Activated naive CD4-positive, alpha-beta T cell treated with anti-CD3 and anti-CD28 coated beads for 36 hours (primary cell): Measurements from ENCODE around the gene FCHSD2. TPM values are rescaled to one million over a fixed set of nuclear protein-coding genes. Genes with fewer than 3 reads are reported as not detected.
A peak's percentile ranks its signal among the peaks of the same experiment; 100 is the strongest.
"Not testable (repeated sequence)": the region's sequence is repeated elsewhere in the genome, so short reads cannot be mapped to it uniquely, and the experiment has no call there.

Experiments
- CTCF ChIA-PET: fragments of 350-600 bp; sonication (Branson Sonifier 250); formaldehyde crosslinking; loops from one replicate; lab custom pipeline; 2021; ENCODE audit warnings: antibody characterized with exemption; lab: Charles Lee
- DNase-seq: peaks from one replicate; pipeline ENCODE4 v3.0.0-alpha.2; 2020
- H3K27ac Mint-ChIP-seq: one replicate; pipeline ENCODE4 v1.8.0; 2021; ENCODE audit warnings: mild to moderate bottlenecking, mixed read lengths
- H3K27me3 Mint-ChIP-seq: one replicate; pipeline ENCODE4 v1.8.0; 2021; ENCODE audit warnings: low read depth, mixed read lengths
- H3K36me3 Mint-ChIP-seq: one replicate; pipeline ENCODE4 v1.8.0; 2021; ENCODE audit warnings: low read depth, mixed read lengths
- H3K4me1 Mint-ChIP-seq: one replicate; pipeline ENCODE4 v1.8.0; 2021; ENCODE audit warnings: low read depth, mixed read lengths
- H3K4me3 Mint-ChIP-seq: one replicate; pipeline ENCODE4 v1.8.0; 2021; ENCODE audit warnings: mild to moderate bottlenecking, moderate library complexity, mixed read lengths
- H3K9me3 Mint-ChIP-seq: one replicate; pipeline ENCODE4 v1.8.0; 2021; ENCODE audit warnings: mixed read lengths
- intact Hi-C: fragments of 100-400 bp; cut with micrococcal nuclease; formaldehyde crosslinking; loops from one replicate; pipeline ENCODE4 v1.15.1; 2023
- total RNA-seq, 2 experiments: library from RNA; stranded (reverse); gene quantifications; one replicate each; pipeline ENCODE4 v1.2.3, GENCODE V29; 2021

Gene FCHSD2
- total RNA-seq, 2 experiments from 2014 or later: 31.1 to 36.8 TPM

DNA sequence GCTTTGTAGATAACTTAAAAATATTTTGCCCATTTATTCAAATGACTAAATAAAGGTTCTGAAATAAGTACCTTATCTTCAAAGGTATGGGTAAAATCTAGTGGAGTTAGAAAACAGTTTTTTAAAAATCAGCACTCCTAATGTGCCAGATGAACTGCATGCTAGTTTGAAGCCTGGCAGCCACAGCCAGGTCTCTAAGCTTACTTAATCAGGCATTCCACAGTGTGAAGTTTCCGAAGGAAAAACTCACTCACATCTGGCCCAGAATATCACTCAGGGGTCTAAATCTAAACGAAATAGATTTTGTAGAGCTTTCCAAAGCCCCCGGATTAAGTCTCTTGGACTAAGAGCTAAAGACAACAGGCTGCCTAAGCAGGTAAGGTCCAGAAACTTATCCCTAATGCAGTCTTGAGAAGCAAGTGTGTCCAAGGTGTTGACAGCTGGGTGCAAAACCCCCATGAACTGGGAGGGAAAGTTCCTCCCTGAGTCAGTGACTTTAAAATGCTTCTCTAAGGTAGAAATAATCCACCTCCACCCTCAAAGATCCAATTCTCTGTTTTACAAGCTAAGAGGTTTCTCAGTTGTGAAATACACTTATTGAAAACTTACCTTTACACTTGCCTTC is 157.6 kb downstream of the FCHSD2 start:
- H3K4me3 Mint-ChIP-seq: no peak overlapping the region
- CTCF ChIA-PET: no interaction called here

GRCh38 chr11:72983560-72983959 is 158.6 kb downstream of the FCHSD2 start:
- peaks cover 20% of the 10 kb centered on the region for H3K36me3 Mint-ChIP-seq
- H3K4me1 Mint-ChIP-seq: peaks cover 12% of the 10 kb centered on the region
- DNase-seq: no peak
- no peak overlapping the region for H3K4me3 Mint-ChIP-seq
- intact Hi-C loops: no loop called here
- H3K27ac Mint-ChIP-seq: no peak overlapping the region
- peaks cover under 1% of the 10 kb centered on the region for H3K9me3 Mint-ChIP-seq
- CTCF ChIA-PET: no interaction called here
- no peaks in the 10 kb centered on the region for H3K27me3 Mint-ChIP-seq

More for the DNA sequence above, 157.6 kb downstream of the FCHSD2 start:
- Mint-ChIP-seq H3K27me3 (no peaks in the 10 kb centered on the region), H3K27ac (no peak overlapping the region), H3K9me3 (no peaks in the 10 kb centered on the region), H3K36me3 (peaks cover 14% of the 10 kb centered on the region), H3K4me1 (peaks cover 12% of the 10 kb centered on the region)
- DNase-seq: no peak
- intact Hi-C loops: no loop called here

DNA sequence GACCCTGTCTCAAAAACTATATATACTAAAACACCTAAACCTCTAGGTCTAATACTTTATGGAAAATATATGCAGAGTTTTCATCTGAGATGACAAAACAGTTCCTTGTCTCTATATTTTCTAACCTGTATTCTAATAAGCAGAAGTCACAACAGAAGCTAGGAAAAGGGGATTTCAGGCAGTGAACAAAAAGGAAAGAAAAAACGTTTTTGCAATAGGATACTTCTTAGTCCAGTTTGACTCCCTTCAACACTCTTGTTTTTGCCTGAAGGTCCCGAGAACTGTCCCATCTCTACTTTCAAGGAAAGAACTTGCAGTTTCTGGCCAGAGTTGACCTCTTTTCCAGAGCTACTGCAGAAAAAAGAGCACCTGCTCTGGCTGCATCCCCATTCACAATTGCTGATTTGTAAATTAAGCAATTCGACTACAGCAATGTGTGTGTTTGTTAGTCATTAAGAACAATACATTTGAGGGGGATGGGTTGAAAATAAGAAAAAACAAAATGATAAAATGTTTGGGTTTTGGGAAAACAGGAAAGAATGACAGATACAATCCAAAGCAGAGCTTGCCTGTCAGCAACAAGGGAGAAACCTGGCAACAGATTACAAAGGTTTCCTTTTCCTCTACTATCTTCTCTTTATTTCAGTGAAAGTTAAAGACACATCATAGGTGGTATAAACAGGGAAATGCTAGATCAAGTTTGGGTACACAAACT is 160.0 kb downstream of the FCHSD2 start:
- Mint-ChIP-seq H3K4me3 (no peak overlapping the region), H3K36me3 (peaks cover 24% of the 10 kb centered on the region), H3K4me1 (peaks cover 12% of the 10 kb centered on the region), H3K9me3 (peaks cover 2% of the 10 kb centered on the region), H3K27ac (no peak overlapping the region), H3K27me3 (no peaks in the 10 kb centered on the region)
- DNase-seq: no peak
- intact Hi-C loops: no loop called here
- CTCF ChIA-PET: interaction anchor here (0.6 kb wide), 1 partner anchor 664 kb away, joined by 3 read pairs; no protein-coding TSS in a partner anchor

- peaks cover 6% of the 10 kb centered on the region for H3K9me3 Mint-ChIP-seq
- peaks cover 28% of the 10 kb centered on the region for H3K36me3 Mint-ChIP-seq
- intact Hi-C loops: no loop called here
- H3K4me1 Mint-ChIP-seq: peaks cover 17% of the 10 kb centered on the region
- no peaks in the 10 kb centered on the region for H3K27me3 Mint-ChIP-seq
- DNase-seq: no peak
- H3K4me3 Mint-ChIP-seq: no peak overlapping the region
- CTCF ChIA-PET: interaction anchor here (0.5 kb wide), 1 partner anchor 131 kb away, joined by 3 read pairs; no protein-coding TSS in a partner anchor
- no peak overlapping the region for H3K27ac Mint-ChIP-seq
These were observed 161.0 kb downstream of the FCHSD2 start for GRCh38 chr11:72981080-72981479.

DNA sequence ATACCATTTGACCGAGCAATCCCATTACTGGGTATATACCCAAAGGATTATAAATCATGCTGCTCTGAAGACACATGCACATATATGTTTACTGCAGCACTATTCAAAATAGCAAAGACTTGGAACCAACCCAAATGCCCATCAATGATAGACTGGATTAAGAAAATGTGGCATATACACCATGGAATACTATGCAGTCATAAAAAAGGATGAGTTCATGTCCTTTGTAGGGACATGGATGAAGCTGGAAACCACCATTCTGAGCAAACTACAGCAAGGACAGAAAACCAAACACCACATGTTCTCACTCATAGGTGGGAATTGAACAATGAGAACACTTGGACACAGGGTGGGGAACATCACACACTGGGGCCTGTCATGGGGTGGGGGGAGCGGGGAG is 164.3 kb downstream of the FCHSD2 start:
- H3K4me3 Mint-ChIP-seq, DNase-seq, intact Hi-C loops, CTCF ChIA-PET, H3K27me3 Mint-ChIP-seq, H3K27ac Mint-ChIP-seq, H3K9me3 Mint-ChIP-seq: not testable (repeated sequence)
- Mint-ChIP-seq H3K36me3 (peaks cover 30% of the 10 kb centered on the region), H3K4me1 (peaks cover 22% of the 10 kb centered on the region)

DNA sequence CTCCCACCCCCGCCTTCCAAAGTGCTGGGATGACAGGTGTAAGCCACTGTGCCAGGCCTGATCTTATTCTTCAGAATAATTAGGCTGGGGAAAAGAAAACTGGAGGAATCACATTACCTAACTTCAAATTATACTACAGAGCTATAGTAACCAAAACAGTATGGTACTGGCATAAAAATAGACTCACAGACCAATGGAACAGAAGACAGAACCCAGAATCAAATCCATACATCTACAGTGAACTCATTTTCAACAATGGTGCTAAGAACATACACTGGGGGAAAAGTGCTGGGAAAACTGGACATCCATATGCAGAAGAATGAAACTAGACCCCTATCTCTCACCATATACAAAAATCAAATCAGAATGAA is 165.6 kb downstream of the FCHSD2 start:
- H3K27me3 Mint-ChIP-seq, intact Hi-C loops, H3K27ac Mint-ChIP-seq, H3K9me3 Mint-ChIP-seq, DNase-seq, H3K4me3 Mint-ChIP-seq: not testable (repeated sequence)
- CTCF ChIA-PET: interaction anchor here (0.6 kb wide), 1 partner anchor 208 kb away, joined by 3 read pairs; no protein-coding TSS in a partner anchor
- Mint-ChIP-seq H3K4me1 (peaks cover 20% of the 10 kb centered on the region), H3K36me3 (peaks cover 29% of the 10 kb centered on the region)

DNA sequence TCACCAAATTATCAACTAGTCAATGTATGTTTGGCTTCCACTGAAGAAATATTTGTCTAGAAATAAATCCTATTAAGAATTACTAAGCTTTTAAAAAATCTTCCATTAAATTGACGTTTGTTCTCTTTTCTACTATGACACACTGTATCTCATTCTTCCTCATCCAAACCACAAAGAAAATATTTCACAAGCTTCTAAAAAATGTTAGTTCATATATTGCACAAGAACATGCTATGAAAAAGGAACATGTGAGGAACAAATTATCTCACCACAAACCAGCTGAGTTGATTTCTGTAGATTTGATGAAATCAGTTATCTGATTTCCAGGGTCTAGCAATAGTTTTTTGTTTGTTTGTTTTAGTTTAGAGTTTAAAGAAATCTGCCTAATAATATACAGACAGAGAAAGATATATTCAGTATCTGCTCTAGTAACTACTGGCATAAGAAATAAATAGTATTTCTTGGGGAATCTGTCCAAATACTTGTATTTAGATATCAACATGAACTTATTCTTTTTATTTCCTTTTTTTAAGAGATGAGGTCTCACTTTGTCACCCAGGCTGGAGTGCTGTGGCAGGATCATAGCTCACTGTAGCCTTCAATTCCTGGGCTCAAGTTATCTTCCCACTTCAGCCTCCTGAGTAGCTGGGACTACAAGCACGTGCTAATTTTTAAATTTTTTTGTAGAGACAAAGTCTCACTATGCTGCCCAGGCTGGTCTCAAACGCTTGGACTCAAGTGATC is 166.2 kb downstream of the FCHSD2 start:
- Mint-ChIP-seq H3K27ac (peak overlapping the region; percentile 9), H3K4me1 (peaks cover 19% of the 10 kb centered on the region)

GRCh38 chr11:72974487-72975205 is 167.5 kb downstream of the FCHSD2 start:
- H3K4me3 Mint-ChIP-seq: no peak overlapping the region
- CTCF ChIA-PET: interaction anchor here (0.7 kb wide), 1 partner anchor 179 kb away, joined by 3 read pairs; no protein-coding TSS in a partner anchor
- H3K4me1 Mint-ChIP-seq: peaks cover 30% of the 10 kb centered on the region
- intact Hi-C loops: no loop called here
- DNase-seq: no peak
- no peaks in the 10 kb centered on the region for H3K27me3 Mint-ChIP-seq
- H3K27ac Mint-ChIP-seq: no peak overlapping the region
- peaks cover 6% of the 10 kb centered on the region for H3K9me3 Mint-ChIP-seq
- H3K36me3 Mint-ChIP-seq: peaks cover 23% of the 10 kb centered on the region

More for the DNA sequence above, 166.2 kb downstream of the FCHSD2 start:
- no peak for DNase-seq
- CTCF ChIA-PET: interaction anchor here (0.6 to 0.7 kb wide), 2 partner anchors 178 to 208 kb away, joined by 3 read pairs; no protein-coding TSS in a partner anchor
- Mint-ChIP-seq H3K27me3 (no peaks in the 10 kb centered on the region), H3K4me3 (no peak overlapping the region), H3K36me3 (peaks cover 29% of the 10 kb centered on the region), H3K9me3 (peaks cover 6% of the 10 kb centered on the region)
- intact Hi-C loops: no loop called here

DNA sequence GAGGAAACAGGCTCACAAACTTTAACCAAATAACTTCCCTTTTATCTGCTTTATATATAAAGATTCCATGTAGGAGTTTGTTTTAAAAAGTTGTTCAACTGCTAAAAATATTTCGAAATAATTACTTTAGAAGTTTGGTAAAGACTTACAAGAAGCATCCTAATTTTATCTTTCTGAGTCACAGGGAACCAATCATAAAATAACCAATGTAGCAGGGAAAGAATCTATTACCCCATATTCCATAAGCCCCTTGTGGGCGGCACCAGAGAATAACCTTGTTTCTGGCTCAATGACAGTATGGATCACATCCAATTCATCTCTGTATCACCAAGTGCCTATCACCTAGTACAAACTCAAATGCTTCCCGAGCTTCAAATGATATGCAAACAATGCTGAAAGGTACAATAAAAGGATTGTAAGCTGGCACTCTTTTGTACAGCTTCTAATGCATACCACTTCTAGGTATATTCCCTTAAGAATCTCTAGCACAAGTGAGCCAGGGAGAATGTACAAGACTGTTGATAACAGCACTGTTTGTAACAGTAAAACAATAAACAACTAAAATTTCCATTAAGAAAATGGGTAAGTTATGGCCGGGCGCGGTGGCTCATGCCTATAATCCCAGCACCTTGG is 169.5 kb downstream of the FCHSD2 start:
- Mint-ChIP-seq H3K9me3 (peaks cover 4% of the 10 kb centered on the region), H3K4me3 (no peak overlapping the region), H3K36me3 (peaks cover 18% of the 10 kb centered on the region), H3K4me1 (peaks cover 37% of the 10 kb centered on the region), H3K27ac (no peak overlapping the region), H3K27me3 (no peaks in the 10 kb centered on the region)
- intact Hi-C loops: no loop called here
- CTCF ChIA-PET: no interaction called here
- no peak for DNase-seq

- Mint-ChIP-seq H3K4me3 (no peak overlapping the region), H3K27me3 (no peaks in the 10 kb centered on the region), H3K27ac (no peak overlapping the region), H3K9me3 (peaks cover under 1% of the 10 kb centered on the region), H3K36me3 (peaks cover 13% of the 10 kb centered on the region), H3K4me1 (peaks cover 37% of the 10 kb centered on the region)
- intact Hi-C loops: no loop called here
- no peak for DNase-seq
- CTCF ChIA-PET: no interaction called here
These were observed 170.7 kb downstream of the FCHSD2 start for GRCh38 chr11:72971192-72971967.

GRCh38 chr11:72970557-72971118 is 171.5 kb downstream of the FCHSD2 start:
- intact Hi-C loops: loop anchor here (1.0 kb wide), 2 partner anchors 64 to 172 kb away; partner anchors contain the start of gene FCHSD2
- H3K9me3 Mint-ChIP-seq: no peaks in the 10 kb centered on the region
- H3K27me3 Mint-ChIP-seq: no peaks in the 10 kb centered on the region
- no peak overlapping the region for H3K4me3 Mint-ChIP-seq
- peak overlapping the region; percentile 50 for H3K27ac Mint-ChIP-seq
- H3K36me3 Mint-ChIP-seq: peaks cover 10% of the 10 kb centered on the region
- H3K4me1 Mint-ChIP-seq: peaks cover 30% of the 10 kb centered on the region
- CTCF ChIA-PET: no interaction called here
- peak; percentile 28 for DNase-seq
